Lower leg skin (tissue), 4 donors: ENCODE measurements around the gene TOR2A. TPM values are rescaled to one million over a fixed set of nuclear protein-coding genes. Genes with fewer than 3 reads are reported as not detected.

ENCODE experiments used
- DNase-seq, 2 donors: peaks; one replicate each; pipeline ENCODE4 v3.0.0-alpha.2; 2019; ENCODE audit warnings: low spot score in 2 of 2
- H3K4me3 ChIP-seq: fragments of 200-600 bp; sonication (generic); 2 replicates; pipeline ENCODE4 v1.5.1; 2017; ENCODE audit warnings: mild to moderate bottlenecking, low read depth; ENCODE audit not compliant: poor library complexity, severe bottlenecking
- POLR2A ChIP-seq, 2 donors: fragments of 450-650 bp; IDR thresholded peaks; one replicate each; pipeline ENCODE4 v1.6.1; 2016 to 2017; ENCODE audit warnings: antibody characterized with exemption in 2 of 2, mild to moderate bottlenecking in 1 of 2, moderate library complexity in 1 of 2
- WGBS, 2 donors: methylation state at CpG; one replicate each; pipeline ENCODE4 v1.1.5; 2018; 5-methylcytosine and 5-hydroxymethylcytosine counted together
- intact Hi-C: fragments of 100-400 bp; cut with DNase I; formaldehyde crosslinking; loops from one replicate; pipeline ENCODE4 v1.15.0; 2023; ENCODE audit warnings: low total_unique reads
- total RNA-seq, 4 donors: library from RNA; depleted of rRNA; stranded (reverse); fragments of >200 nt; gene quantifications; one replicate each; pipeline ENCODE4 v1.1.0, GENCODE V29; 2016
- TF ChIP-seq, protein P1 (sequence below), 3 donors: fragments of 450-650 bp; IDR thresholded peaks; one replicate each; pipeline ENCODE4 v1.5.1; 2016; ENCODE audit warnings: antibody characterized with exemption in 3 of 3, mild to moderate bottlenecking in 3 of 3, moderate library complexity in 2 of 3

Gene TOR2A
- total RNA-seq, 4 donors from 2014 or later: 11.5 to 19.9 (median 15.1) TPM

DNA sequence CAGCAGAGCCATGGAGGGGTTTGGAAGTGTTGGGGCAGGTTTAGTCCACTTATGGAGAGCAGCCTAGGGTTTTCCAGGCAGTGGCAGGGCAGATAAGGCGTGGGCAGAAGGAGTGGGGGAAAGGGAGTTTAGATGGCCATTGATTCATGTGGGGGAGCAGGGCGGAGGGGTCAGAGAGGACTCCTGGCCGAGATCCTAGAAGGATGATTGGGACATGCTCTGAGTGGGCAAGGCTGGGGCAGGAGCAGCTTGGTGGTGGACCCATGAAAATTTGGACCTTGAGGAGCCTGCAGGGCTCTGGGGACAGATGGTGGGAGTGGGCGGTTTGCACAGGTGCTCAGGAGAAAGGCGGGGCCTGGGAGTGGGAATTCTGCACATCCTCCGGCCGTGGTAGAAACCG, 18.1 kb upstream of the TOR2A start:
- WGBS, 2 donors: 82 to 88% methylated on average over 5 to 8 of the region's 8 CpGs
- TF ChIP-seq, protein P1, sequence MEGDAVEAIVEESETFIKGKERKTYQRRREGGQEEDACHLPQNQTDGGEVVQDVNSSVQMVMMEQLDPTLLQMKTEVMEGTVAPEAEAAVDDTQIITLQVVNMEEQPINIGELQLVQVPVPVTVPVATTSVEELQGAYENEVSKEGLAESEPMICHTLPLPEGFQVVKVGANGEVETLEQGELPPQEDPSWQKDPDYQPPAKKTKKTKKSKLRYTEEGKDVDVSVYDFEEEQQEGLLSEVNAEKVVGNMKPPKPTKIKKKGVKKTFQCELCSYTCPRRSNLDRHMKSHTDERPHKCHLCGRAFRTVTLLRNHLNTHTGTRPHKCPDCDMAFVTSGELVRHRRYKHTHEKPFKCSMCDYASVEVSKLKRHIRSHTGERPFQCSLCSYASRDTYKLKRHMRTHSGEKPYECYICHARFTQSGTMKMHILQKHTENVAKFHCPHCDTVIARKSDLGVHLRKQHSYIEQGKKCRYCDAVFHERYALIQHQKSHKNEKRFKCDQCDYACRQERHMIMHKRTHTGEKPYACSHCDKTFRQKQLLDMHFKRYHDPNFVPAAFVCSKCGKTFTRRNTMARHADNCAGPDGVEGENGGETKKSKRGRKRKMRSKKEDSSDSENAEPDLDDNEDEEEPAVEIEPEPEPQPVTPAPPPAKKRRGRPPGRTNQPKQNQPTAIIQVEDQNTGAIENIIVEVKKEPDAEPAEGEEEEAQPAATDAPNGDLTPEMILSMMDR (IDR thresholded peaks at IDR 0.05): no peak
- TF ChIP-seq POLR2A (IDR thresholded peaks at IDR 0.05): no peak
- intact Hi-C loops: no loop called here
- DNase-seq: no peak
- H3K4me3 ChIP-seq: no peak overlapping the region

DNA sequence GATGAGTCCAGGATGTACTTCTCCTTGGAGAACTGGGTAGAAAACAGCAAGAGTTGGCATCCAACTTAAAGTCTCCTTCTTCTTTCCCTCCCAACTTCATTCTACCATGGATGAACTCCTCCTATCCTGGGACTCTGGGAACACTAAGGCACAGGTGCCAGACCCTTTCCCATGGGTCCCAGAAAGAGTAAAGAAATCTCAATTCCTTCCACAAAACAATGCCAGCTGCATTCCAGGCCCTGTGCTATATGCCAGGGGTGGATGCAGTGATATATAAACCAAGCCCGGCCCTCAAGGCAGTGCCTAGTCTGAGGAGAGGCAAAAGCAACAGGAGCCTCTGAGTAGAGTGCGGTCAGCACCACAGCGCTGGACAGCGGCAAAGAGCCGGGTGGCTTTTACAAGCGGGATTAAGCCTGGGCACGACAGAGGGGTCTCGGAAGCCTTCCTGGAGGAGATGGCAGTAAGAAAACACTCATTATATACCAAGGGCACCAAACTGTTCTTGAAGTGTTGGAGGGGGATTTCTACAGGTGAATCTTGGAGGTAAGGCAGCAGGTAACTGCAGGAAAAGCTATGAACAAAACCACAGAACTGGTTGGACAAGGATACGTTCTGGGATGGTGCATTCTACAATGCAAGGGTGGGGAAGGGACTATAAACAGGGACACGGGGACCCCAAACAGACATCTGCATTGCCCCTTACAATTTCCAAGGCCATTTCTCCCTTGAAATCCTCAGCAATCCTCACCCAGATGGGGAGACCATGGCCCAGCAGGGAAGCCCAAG, 16.4 kb upstream of the TOR2A start:
- H3K4me3 ChIP-seq: no peak overlapping the region
- TF ChIP-seq POLR2A (IDR thresholded peaks at IDR 0.05): no peak
- TF ChIP-seq, protein P1 (IDR thresholded peaks at IDR 0.05): no peak
- 33 to 45% methylated on average over 10 of the region's 10 CpGs for WGBS, 2 donors
- no peak for DNase-seq
- intact Hi-C loops: no loop called here

DNA sequence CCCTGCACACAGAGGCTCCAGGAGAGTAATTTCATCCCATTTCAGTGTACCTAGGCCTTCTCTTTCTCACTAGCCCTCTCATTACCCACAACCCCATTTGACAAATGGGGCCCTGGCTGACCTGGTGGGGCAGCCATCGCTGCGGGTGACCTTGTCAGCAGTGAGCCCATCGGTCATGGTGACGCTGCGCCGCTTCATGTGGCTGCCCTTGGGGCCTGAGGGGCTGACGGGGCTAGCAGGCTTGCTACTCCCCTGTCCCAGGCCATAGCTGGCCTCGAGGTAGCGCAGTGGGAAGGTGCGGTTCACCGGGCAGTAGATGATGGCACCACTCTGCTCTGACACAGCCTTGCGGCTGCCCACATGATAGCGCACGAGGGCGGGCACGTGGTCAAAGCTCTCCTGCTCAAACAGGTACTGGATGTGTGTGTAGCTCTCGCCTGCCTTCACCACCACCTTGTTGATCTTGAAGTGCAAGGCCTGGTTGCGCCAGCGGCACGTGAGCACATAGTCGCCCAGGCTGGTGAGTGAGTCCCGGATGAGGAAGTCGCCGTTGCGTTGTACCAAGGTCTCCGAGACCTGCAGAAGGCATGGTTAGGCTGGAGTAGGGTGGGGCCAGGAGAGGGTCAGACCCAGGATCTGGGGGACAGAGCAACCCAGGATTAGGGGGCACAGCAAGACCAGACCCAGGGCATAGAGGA, 14.1 kb upstream of the TOR2A start:
- WGBS, 2 donors: 94 to 95% methylated on average over 23 to 24 of the region's 26 CpGs
- no peak for DNase-seq
- intact Hi-C loops: no loop called here
- no peak for TF ChIP-seq POLR2A (IDR thresholded peaks at IDR 0.05)
- TF ChIP-seq, protein P1 (IDR thresholded peaks at IDR 0.05): no peak
- H3K4me3 ChIP-seq: no peak overlapping the region

DNA sequence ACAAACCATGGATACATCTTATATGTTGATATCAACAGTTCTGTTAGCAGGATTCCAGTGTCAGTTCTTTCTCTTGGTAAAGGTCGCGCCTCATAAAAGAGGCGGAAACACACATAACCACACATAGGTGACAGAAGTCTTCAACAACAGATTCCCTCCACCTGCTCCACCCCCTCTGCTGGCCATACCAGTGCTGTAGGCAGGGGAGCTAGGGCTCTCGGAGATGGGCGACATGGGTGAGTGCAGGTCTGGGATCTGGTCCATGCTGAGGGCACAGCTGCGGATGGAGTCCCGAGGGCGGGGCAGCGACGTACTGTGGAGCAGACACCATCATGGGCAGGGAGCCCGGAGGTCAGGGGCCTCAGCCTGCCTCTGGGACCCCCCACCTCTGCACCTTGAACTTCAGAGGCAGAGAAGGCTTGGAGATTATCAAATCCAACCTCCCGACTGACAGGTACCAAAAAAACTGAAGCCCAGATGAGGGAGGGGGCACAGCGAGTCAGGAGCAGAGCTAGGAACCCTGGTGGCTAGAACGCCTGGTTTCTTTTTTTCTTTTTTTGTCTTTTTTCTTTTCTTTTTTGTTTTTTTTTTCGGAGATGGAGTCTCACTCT, 12.0 kb upstream of the TOR2A start:
- intact Hi-C loops: no loop called here
- TF ChIP-seq POLR2A (IDR thresholded peaks at IDR 0.05): no peak
- TF ChIP-seq, protein P1 (IDR thresholded peaks at IDR 0.05): no peak
- WGBS, 2 donors: 79 to 80% methylated on average over 14 to 15 of the region's 15 CpGs
- H3K4me3 ChIP-seq: no peak overlapping the region
- no peak for DNase-seq

DNA sequence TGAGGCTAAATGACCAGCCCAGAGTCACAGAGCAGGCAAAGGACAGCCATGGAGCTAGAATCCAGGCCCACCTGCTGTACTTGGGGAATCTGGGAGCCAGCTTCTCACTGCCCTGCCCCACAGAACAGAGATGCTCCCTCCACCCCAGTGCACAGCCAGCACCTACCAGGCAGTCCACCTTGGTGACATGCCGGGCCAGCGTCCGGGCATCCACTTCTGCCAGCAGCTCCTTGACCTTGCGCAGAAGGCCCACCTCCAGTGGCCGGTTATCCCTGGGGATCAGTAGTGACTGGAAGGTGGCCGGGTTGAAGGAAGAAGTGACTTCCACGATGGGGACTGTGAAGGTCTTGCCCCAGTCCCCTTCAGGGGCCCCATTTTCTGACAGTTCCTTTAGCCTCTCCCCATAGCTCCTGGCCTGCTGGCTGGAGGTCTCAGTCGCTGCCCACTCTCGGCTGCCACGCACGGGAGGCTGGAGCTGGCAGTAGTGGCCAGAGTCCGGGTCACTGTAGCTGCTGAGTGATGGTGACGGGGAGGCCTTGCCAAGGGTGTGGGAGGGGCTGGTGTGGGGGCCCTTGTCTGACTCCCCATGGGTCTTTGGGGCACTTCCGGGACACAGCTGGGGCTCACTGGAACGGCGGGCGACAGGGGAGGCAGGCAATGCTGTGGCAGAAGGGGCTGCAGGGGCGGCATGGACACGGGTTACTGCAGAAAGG, 9.5 kb upstream of the TOR2A start:
- WGBS, 2 donors: 93 to 94% methylated on average over 16 to 19 of the region's 19 CpGs
- no peak overlapping the region for H3K4me3 ChIP-seq
- DNase-seq: no peak
- TF ChIP-seq, protein P1 (IDR thresholded peaks at IDR 0.05): no peak
- TF ChIP-seq POLR2A (IDR thresholded peaks at IDR 0.05): no peak
- intact Hi-C loops: no loop called here
